GM23248 (cell line): Measurements from ENCODE around the gene GJA1.

Experiments
- EZH2 ChIP-seq: fragments of 200-600 bp; sonication (generic); IDR thresholded peaks from 2 replicates; pipeline ENCODE4 v1.6.1; 2018; ENCODE audit warnings: antibody characterized with exemption, mild to moderate bottlenecking; ENCODE audit not compliant: insufficient read depth, poor library complexity, severe bottlenecking
- EZH2phosphoT487 ChIP-seq: fragments of 200-600 bp; sonication (generic); IDR thresholded peaks from 2 replicates; pipeline ENCODE4 v1.6.1; 2018; ENCODE audit warnings: antibody characterized with exemption, moderate library complexity, mild to moderate bottlenecking, low read depth; ENCODE audit not compliant: insufficient read depth

DNA sequence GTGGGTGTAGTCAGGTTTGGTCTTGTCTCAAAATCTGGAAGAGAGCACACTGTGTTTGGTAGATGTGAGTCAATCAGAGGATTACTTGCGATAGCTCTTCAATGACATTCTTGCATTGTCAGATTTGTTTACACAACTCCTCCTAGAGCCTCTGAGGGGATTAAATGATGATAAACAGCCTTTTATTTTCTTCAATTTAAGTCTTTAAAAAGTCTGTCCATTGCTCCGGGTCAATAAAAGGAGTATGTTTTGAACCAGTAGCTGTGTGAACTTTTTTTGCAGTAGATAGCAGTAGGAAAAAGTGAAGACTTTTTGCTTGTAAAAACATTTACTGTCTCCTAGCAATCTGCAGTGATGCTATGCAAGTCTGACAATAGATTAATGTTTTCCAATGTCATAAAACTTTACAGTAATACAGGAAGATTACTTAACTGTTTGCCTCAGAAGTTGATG, 49.9 kb downstream of the GJA1 start:
- TF ChIP-seq EZH2 (no peak), EZH2phosphoT487 (no peak)
